Liver (tissue), 9 donors: ENCODE data around the gene DEGS2. TPM values are rescaled to one million over a fixed set of nuclear protein-coding genes. Genes with fewer than 3 reads are reported as not detected.

ENCODE experiments used
- DNase-seq: peaks from one replicate; pipeline ENCODE4 v3.0.0-alpha.2; 2017; ENCODE audit warnings: low spot score
- H3K27ac ChIP-seq, 2 donors: one replicate each; pipeline ENCODE4 v1.7.0; 2013; ENCODE audit warnings: inconsistent platforms in 2 of 2, low read length in 2 of 2, control low read depth in 1 of 2, low read depth in 1 of 2, mild to moderate bottlenecking in 1 of 2
- H3K27me3 ChIP-seq, 4 donors: one replicate each; pipeline versions ENCODE4 v1.6.1 to v1.7.0; 2013; ENCODE audit warnings: low read length in 3 of 4, inconsistent platforms in 1 of 4, mild to moderate bottlenecking in 1 of 4, moderate library complexity in 1 of 4; ENCODE audit not compliant: control insufficient read depth in 4 of 4, insufficient read depth in 4 of 4
- H3K36me3 ChIP-seq, 4 donors: one replicate each; pipeline versions ENCODE4 v1.6.1 to v1.7.0; 2013; ENCODE audit warnings: low read length in 3 of 4, mild to moderate bottlenecking in 3 of 4, low read depth in 1 of 4, moderate library complexity in 1 of 4; ENCODE audit not compliant: control insufficient read depth in 4 of 4, insufficient read depth in 3 of 4
- H3K4me1 ChIP-seq, 4 donors: one replicate each; pipeline versions ENCODE4 v1.6.1 to v1.7.0; 2013; ENCODE audit warnings: low read length in 3 of 4, mild to moderate bottlenecking in 3 of 4, moderate library complexity in 1 of 4; ENCODE audit not compliant: control insufficient read depth in 4 of 4, insufficient read depth in 4 of 4
- H3K4me3 ChIP-seq, 3 donors: one replicate each; pipeline versions ENCODE4 v1.6.1 to v1.7.0; 2013; ENCODE audit warnings: low read length in 3 of 3, control low read depth in 1 of 3, low read depth in 1 of 3, mild to moderate bottlenecking in 1 of 3
- H3K9ac ChIP-seq, 2 donors: one replicate each; pipeline ENCODE4 v1.7.0; 2013; ENCODE audit warnings: low read length in 2 of 2, mild to moderate bottlenecking in 2 of 2, moderate library complexity in 2 of 2, control low read depth in 1 of 2, low read depth in 1 of 2
- H3K9me3 ChIP-seq, 4 donors: one replicate each; pipeline versions ENCODE4 v1.6.1 to v1.7.0; 2013; ENCODE audit warnings: low read length in 3 of 4; ENCODE audit not compliant: control insufficient read depth in 4 of 4
- EGR1 ChIP-seq, 2 donors: IDR thresholded peaks; 2 replicates each; pipeline ENCODE4 v1.6.1; 2016 to 2018; ENCODE audit warnings: antibody characterized with exemption in 2 of 2, low read depth in 2 of 2
- FOXA1 ChIP-seq: IDR thresholded peaks from 2 replicates; pipeline ENCODE4 v1.6.1; 2016; ENCODE audit warnings: antibody characterized with exemption
- FOXA2 ChIP-seq: IDR thresholded peaks from 2 replicates; pipeline ENCODE4 v1.6.1; 2016; ENCODE audit warnings: antibody characterized with exemption
- GABPA ChIP-seq, 2 donors: IDR thresholded peaks in 1 of 2; conservative IDR thresholded peaks in 1 of 2; 2 replicates each; pipeline ENCODE4 v1.6.1; 2016; ENCODE audit warnings: antibody characterized with exemption in 2 of 2, mild to moderate bottlenecking in 1 of 2, moderate library complexity in 1 of 2
- HNF4A ChIP-seq, 2 donors: conservative IDR thresholded peaks; 2 replicates each; pipeline ENCODE4 v1.6.1; 2016; ENCODE audit warnings: antibody characterized with exemption in 2 of 2, mild to moderate bottlenecking in 2 of 2
- HNF4G ChIP-seq: IDR thresholded peaks from 2 replicates; pipeline ENCODE4 v1.6.1; 2016; ENCODE audit warnings: antibody characterized with exemption
- JUND ChIP-seq, 2 donors: IDR thresholded peaks; 2 replicates each; pipeline ENCODE4 v1.6.1; 2016; ENCODE audit warnings: antibody characterized with exemption in 2 of 2
- NR2F2 ChIP-seq: IDR thresholded peaks from 2 replicates; pipeline ENCODE4 v1.6.1; 2016; ENCODE audit warnings: antibody characterized with exemption
- RAD21 ChIP-seq, 2 donors: IDR thresholded peaks; 2 replicates each; pipeline ENCODE4 v1.6.1; 2016; ENCODE audit warnings: antibody characterized with exemption in 2 of 2, mild to moderate bottlenecking in 2 of 2
- WGBS: extraction: QIAGEN DNeasy Blood & Tissue Kit; methylation state at CpG from one replicate; pipeline ENCODE4 v1.1.7; 2013; 5-methylcytosine and 5-hydroxymethylcytosine counted together
- polyA plus RNA-seq, 2 donors: library from polyadenylated mRNA; stranded (reverse) in 1 of 2; unstranded in 1 of 2; fragments of 200-250 nt in 1 of 2; fragments of >200 nt in 1 of 2; fragmentation: Nextera tagmentation in 1 of 2; extraction: Ambion mirVana in 1 of 2; gene quantifications; one replicate each; pipeline versions ENCODE4 v1.2.1 to v1.2.3, GENCODE V29; 2013 to 2015
- total RNA-seq, 2 donors: library from RNA; depleted of rRNA; stranded (reverse); fragments of >200 nt; gene quantifications; one replicate each; pipeline ENCODE4 v1.2.3, GENCODE V29; 2014
- TF ChIP-seq, protein P1 (sequence below): fragments of 150-350 bp; IDR thresholded peaks from 2 replicates; pipeline ENCODE4 v1.5.1; 2017; ENCODE audit warnings: improper control_type of control experiment, low read depth, low read length; ENCODE audit not compliant: missing input control
- TF ChIP-seq, protein P2 (sequence below): IDR thresholded peaks from 2 replicates; pipeline ENCODE4 v1.6.1; 2016; ENCODE audit warnings: antibody characterized with exemption
- TF ChIP-seq, protein P3 (sequence below): IDR thresholded peaks from 2 replicates; pipeline ENCODE4 v1.6.1; 2016; ENCODE audit warnings: antibody characterized with exemption, mild to moderate bottlenecking
- donor health status: healthy.
- donor health status: healthy.
- donor health status: healthy.
- donor health status: healthy.
- donor health status: healthy.

DEGS2 gene
- total and polyA plus RNA-seq, 4 donors = 0.13 to 0.42 (median 0.27) TPM

DNA sequence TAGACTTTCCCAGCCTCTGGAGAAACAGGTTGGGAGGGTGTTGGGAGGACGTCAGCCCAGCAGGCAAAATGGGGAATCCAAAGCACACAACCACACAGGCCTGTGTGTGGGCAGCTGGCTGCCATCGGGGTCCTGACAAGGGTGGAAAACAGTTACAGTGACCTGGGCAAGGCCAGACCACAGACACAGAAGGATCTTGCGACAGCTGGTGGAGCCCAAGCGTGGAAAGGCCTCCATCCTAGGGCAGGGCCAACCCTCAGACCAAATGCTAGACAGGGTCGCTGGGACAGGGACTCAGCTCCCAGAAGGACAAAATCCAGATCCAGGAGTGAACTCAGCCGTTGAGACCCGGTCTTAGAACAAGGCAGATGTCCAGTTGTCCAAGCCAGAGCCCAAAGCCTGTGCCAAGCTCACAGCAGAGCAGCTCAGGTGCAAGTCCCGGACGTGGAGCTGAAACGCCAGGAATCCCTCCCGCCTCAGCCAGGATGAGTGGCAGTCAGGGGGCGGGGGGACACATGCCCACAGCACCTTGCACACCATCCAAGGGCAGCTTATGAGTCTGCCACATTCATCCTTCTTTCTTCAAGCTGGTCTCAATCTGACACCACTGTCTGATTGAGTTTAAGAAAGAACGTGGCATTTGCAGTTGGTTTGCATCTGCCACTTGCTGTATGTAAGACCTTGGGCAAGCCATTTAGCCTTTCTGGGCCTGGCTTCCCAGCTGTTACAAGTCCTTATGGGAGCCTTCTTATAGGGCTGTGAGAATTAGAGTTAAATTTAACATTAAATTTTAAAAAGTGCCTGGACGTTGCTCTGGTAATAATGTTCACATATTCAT lies 37.6 kb downstream of the DEGS2 start:
- TF ChIP-seq JUND (IDR thresholded peaks at IDR 0.05) = no peak
- TF ChIP-seq, protein P1, sequence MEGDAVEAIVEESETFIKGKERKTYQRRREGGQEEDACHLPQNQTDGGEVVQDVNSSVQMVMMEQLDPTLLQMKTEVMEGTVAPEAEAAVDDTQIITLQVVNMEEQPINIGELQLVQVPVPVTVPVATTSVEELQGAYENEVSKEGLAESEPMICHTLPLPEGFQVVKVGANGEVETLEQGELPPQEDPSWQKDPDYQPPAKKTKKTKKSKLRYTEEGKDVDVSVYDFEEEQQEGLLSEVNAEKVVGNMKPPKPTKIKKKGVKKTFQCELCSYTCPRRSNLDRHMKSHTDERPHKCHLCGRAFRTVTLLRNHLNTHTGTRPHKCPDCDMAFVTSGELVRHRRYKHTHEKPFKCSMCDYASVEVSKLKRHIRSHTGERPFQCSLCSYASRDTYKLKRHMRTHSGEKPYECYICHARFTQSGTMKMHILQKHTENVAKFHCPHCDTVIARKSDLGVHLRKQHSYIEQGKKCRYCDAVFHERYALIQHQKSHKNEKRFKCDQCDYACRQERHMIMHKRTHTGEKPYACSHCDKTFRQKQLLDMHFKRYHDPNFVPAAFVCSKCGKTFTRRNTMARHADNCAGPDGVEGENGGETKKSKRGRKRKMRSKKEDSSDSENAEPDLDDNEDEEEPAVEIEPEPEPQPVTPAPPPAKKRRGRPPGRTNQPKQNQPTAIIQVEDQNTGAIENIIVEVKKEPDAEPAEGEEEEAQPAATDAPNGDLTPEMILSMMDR = no peak
- TF ChIP-seq, protein P2, sequence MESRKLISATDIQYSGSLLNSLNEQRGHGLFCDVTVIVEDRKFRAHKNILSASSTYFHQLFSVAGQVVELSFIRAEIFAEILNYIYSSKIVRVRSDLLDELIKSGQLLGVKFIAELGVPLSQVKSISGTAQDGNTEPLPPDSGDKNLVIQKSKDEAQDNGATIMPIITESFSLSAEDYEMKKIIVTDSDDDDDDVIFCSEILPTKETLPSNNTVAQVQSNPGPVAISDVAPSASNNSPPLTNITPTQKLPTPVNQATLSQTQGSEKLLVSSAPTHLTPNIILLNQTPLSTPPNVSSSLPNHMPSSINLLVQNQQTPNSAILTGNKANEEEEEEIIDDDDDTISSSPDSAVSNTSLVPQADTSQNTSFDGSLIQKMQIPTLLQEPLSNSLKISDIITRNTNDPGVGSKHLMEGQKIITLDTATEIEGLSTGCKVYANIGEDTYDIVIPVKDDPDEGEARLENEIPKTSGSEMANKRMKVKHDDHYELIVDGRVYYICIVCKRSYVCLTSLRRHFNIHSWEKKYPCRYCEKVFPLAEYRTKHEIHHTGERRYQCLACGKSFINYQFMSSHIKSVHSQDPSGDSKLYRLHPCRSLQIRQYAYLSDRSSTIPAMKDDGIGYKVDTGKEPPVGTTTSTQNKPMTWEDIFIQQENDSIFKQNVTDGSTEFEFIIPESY = no peak
- TF ChIP-seq FOXA1 = no peak
- no peak for TF ChIP-seq EGR1 (IDR thresholded peaks at IDR 0.05; ENCODE audit: low read depth in 2 of 2)
- no peak for TF ChIP-seq NR2F2
- no peak for TF ChIP-seq HNF4G
- Histone ChIP-seq H3K27ac (no peak overlapping the region), H3K9ac (no peak overlapping the region), H3K4me3 (no peak overlapping the region), H3K9me3 (no peaks in the 10 kb centered on the region), H3K27me3 (no peaks in the 10 kb centered on the region), H3K4me1 (no peaks in the 10 kb centered on the region), H3K36me3 (peaks cover 0 to 21% (median 6%) of the 10 kb centered on the region in 4 donors)
- DNase-seq = no peak
- 94% methylated on average over 14 of the region's 14 CpGs for WGBS

DNA sequence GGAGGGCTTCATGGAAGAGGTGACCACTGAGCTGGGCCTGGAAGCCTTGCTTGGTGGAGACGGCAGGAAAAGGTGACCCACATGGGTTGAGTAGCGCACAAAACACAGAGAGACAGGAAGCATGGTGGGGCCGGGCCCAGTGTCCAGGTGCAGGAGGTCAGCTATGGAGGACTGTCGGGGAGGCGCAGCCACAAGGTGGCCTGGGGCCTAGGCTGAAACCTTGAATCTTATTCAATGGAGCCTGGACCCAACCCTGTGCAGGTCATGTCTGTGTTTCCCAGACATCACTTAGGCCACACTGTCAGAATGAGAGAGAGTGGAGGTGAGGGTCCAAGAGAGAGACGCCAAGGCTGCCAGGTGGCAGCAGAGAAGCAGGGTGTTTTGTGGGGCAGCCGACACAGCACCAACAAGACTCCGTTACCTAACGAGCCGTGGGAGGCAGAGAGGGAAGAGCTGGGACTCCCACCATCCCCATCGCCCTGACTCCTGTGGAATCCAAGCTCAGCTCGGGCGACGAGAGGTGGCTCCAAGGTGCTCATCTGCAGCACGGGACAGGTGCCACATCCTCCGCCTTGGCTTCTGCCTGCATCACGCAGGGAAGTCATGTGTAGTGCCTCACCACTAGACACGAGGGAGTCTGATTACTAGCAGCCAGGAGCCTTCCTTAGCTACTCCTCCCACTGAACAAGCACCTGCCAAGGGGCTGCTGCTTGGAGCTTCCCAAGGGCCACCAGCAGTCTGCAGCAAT lies 38.7 kb downstream of the DEGS2 start:
- peaks cover 0 to 17% (median 8%) of the 10 kb centered on the region in 4 donors for H3K36me3 ChIP-seq
- H3K9ac ChIP-seq = no peak overlapping the region
- H3K27me3 ChIP-seq = no peaks in the 10 kb centered on the region
- TF ChIP-seq GABPA (IDR thresholded peaks at IDR 0.05 in 1 of 2, conservative IDR thresholded peaks at IDR 0.05 in 1 of 2) = no peak
- TF ChIP-seq, protein P2 = no peak
- no peak for TF ChIP-seq HNF4A (conservative IDR thresholded peaks at IDR 0.05)
- TF ChIP-seq HNF4G = no peak
- TF ChIP-seq FOXA2 = no peak
- TF ChIP-seq, protein P3, sequence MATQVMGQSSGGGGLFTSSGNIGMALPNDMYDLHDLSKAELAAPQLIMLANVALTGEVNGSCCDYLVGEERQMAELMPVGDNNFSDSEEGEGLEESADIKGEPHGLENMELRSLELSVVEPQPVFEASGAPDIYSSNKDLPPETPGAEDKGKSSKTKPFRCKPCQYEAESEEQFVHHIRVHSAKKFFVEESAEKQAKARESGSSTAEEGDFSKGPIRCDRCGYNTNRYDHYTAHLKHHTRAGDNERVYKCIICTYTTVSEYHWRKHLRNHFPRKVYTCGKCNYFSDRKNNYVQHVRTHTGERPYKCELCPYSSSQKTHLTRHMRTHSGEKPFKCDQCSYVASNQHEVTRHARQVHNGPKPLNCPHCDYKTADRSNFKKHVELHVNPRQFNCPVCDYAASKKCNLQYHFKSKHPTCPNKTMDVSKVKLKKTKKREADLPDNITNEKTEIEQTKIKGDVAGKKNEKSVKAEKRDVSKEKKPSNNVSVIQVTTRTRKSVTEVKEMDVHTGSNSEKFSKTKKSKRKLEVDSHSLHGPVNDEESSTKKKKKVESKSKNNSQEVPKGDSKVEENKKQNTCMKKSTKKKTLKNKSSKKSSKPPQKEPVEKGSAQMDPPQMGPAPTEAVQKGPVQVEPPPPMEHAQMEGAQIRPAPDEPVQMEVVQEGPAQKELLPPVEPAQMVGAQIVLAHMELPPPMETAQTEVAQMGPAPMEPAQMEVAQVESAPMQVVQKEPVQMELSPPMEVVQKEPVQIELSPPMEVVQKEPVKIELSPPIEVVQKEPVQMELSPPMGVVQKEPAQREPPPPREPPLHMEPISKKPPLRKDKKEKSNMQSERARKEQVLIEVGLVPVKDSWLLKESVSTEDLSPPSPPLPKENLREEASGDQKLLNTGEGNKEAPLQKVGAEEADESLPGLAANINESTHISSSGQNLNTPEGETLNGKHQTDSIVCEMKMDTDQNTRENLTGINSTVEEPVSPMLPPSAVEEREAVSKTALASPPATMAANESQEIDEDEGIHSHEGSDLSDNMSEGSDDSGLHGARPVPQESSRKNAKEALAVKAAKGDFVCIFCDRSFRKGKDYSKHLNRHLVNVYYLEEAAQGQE = no peak
- TF ChIP-seq RAD21 (IDR thresholded peaks at IDR 0.05) = no peak
- no peak for TF ChIP-seq EGR1 (IDR thresholded peaks at IDR 0.05; ENCODE audit: low read depth in 2 of 2)
- no peaks in the 10 kb centered on the region for H3K9me3 ChIP-seq
- DNase-seq = no peak
- no peak overlapping the region for H3K4me3 ChIP-seq
- no peaks in the 10 kb centered on the region for H3K4me1 ChIP-seq
- no peak overlapping the region for H3K27ac ChIP-seq
- WGBS = 96% methylated on average over 18 of the region's 18 CpGs
